IMR-90 (cell line): ENCODE data around the gene TPPP. TPM values are rescaled to one million over a fixed set of nuclear protein-coding genes. Genes with fewer than 3 reads are reported as not detected.
"Not testable (repeated sequence)": the region's sequence is repeated elsewhere in the genome, so short reads cannot be mapped to it uniquely, and the experiment has no call there.

Experiments
- ATAC-seq: fragments of 200-7000 bp; cut with Tn5 transposase; 2 replicates; pipeline ENCODE4 v1.9.1; 2020; ENCODE audit warnings: low read depth, mild to moderate bottlenecking, moderate library complexity
- BruUV-seq: library from RNA; stranded (reverse); fragments of 400-500 nt; replicated peaks from 2 replicates; lab custom pipeline; 2021; lab: Mats Ljungman, UMichigan
- CTCF ChIA-PET: fragments of 300-600 bp; formaldehyde crosslinking; extraction: SDS; loops from one replicate; lab custom pipeline; 2021; ENCODE audit warnings: antibody characterized with exemption; lab: Yijun Ruan, JAX
- POLR2A ChIA-PET: fragments of 300-600 bp; sonication (Branson Sonifier 250); formaldehyde crosslinking; loops from one replicate; lab custom pipeline; 2022; ENCODE audit warnings: antibody characterized with exemption; ENCODE audit not compliant: unreplicated experiment; lab: Charles Lee
- DNase-seq: peaks from one replicate; pipeline ENCODE4 v3.0.0; 2013
- H2AFZ ChIP-seq: replicated peaks from 2 replicates; pipeline ENCODE3; 2013; ENCODE audit warnings: low read length, mild to moderate bottlenecking; ENCODE audit not compliant: poor library complexity
- H2AK5ac ChIP-seq: 2 replicates; pipeline ENCODE4 v1.6.1; 2013; ENCODE audit warnings: low read depth, low read length, inconsistent platforms
- H2AK9ac ChIP-seq: replicated peaks from 2 replicates; pipeline ENCODE3; 2013; ENCODE audit warnings: mild to moderate bottlenecking, low read depth, low read length, moderate library complexity; ENCODE audit not compliant: poor library complexity
- H2BK120ac ChIP-seq: 2 replicates; pipeline ENCODE4 v1.6.1; 2013; ENCODE audit warnings: low read depth, low read length, inconsistent platforms
- H2BK15ac ChIP-seq: 3 replicates; pipeline ENCODE4 v1.6.1; 2013; ENCODE audit warnings: low read depth, low read length, inconsistent platforms
- H2BK20ac ChIP-seq: 2 replicates; pipeline ENCODE4 v1.6.1; 2013; ENCODE audit warnings: low read depth, mild to moderate bottlenecking, inconsistent platforms, low read length, moderate library complexity
- H2BK5ac ChIP-seq: 2 replicates; pipeline ENCODE4 v1.6.1; 2013; ENCODE audit warnings: mild to moderate bottlenecking, low read depth, low read length, inconsistent platforms; ENCODE audit not compliant: poor library complexity, severe bottlenecking
- H3K14ac ChIP-seq: replicated peaks from 2 replicates; pipeline ENCODE4 v1.6.1; 2013; ENCODE audit warnings: low read depth, low read length, inconsistent platforms
- H3K18ac ChIP-seq: 2 replicates; pipeline ENCODE4 v1.6.1; 2013; ENCODE audit warnings: low read depth, low read length, control low read depth
- H3K23ac ChIP-seq: 2 replicates; pipeline ENCODE4 v1.6.1; 2013; ENCODE audit warnings: low read depth, low read length, inconsistent platforms
- H3K27ac ChIP-seq: 2 replicates; pipeline ENCODE4 v1.5.1; 2013; ENCODE audit warnings: mild to moderate bottlenecking, control low read depth, low read length; ENCODE audit not compliant: insufficient read depth
- H3K27me3 ChIP-seq: 2 replicates; pipeline ENCODE4 v1.6.1; 2013; ENCODE audit warnings: low read length; ENCODE audit not compliant: control insufficient read depth, insufficient read depth
- H3K36me3 ChIP-seq: 2 replicates; pipeline ENCODE4 v1.6.1; 2013; ENCODE audit warnings: low read length, mixed read lengths; ENCODE audit not compliant: control insufficient read depth, insufficient read depth
- H3K4ac ChIP-seq: 2 replicates; pipeline ENCODE4 v1.6.1; 2013; ENCODE audit warnings: low read depth, low read length, inconsistent platforms
- H3K4me1 ChIP-seq: 2 replicates; pipeline ENCODE4 v1.6.1; 2013; ENCODE audit warnings: low read length, mixed read lengths; ENCODE audit not compliant: control insufficient read depth, insufficient read depth
- H3K4me2 ChIP-seq: 2 replicates; pipeline ENCODE4 v1.6.1; 2013; ENCODE audit warnings: low read depth, mild to moderate bottlenecking, control low read depth, low read length, moderate library complexity
- H3K4me3 ChIP-seq: 2 replicates; pipeline ENCODE4 v1.5.1; 2013; ENCODE audit warnings: low read depth, mild to moderate bottlenecking, control low read depth, low read length, moderate library complexity; ENCODE audit not compliant: insufficient read depth
- H3K56ac ChIP-seq: 2 replicates; pipeline ENCODE4 v1.6.1; 2013; ENCODE audit warnings: low read length, inconsistent platforms; ENCODE audit not compliant: insufficient read depth; ENCODE audit errors: extremely low read depth
- H3K79me1 ChIP-seq, 2 experiments: 2 replicates each; pipeline ENCODE4 v1.6.1; 2013; ENCODE audit warnings: low read length in 2 of 2, inconsistent platforms in 1 of 2, low read depth in 1 of 2
- H3K9ac ChIP-seq: 2 replicates; pipeline ENCODE4 v1.6.1; 2013; ENCODE audit warnings: low read depth, low read length, control low read depth
- H3K9me1 ChIP-seq: 2 replicates; pipeline ENCODE4 v1.6.1; 2013; ENCODE audit warnings: low read length, inconsistent platforms; ENCODE audit not compliant: insufficient read depth
- H3K9me3 ChIP-seq: 2 replicates; pipeline ENCODE4 v1.6.1; 2013; ENCODE audit warnings: low read length; ENCODE audit not compliant: control insufficient read depth, insufficient read depth
- H4K20me1 ChIP-seq: 2 replicates; pipeline ENCODE4 v1.6.1; 2013; ENCODE audit warnings: low read length, inconsistent platforms; ENCODE audit not compliant: insufficient read depth
- H4K5ac ChIP-seq: 2 replicates; pipeline ENCODE4 v1.6.1; 2013; ENCODE audit warnings: mild to moderate bottlenecking, low read depth, low read length, control low read depth
- H4K8ac ChIP-seq, 2 experiments: 2 replicates each; pipeline ENCODE4 v1.6.1; 2013; ENCODE audit warnings: low read depth in 2 of 2, low read length in 2 of 2, control low read depth in 1 of 2, inconsistent platforms in 1 of 2
- H4K91ac ChIP-seq: 2 replicates; pipeline ENCODE4 v1.6.1; 2013; ENCODE audit warnings: low read depth, low read length, inconsistent platforms; ENCODE audit not compliant: insufficient read depth
- WGBS, 2 experiments: methylation state at CpG; one replicate each; pipeline versions ENCODE4 v1.1.5 to v1.1.7; 2013; ENCODE audit warnings: missing lambda C conversion rate in 2 of 2; ENCODE audit not compliant: insufficient read length in 1 of 2; ENCODE audit errors: extremely low coverage in 2 of 2; 5-methylcytosine and 5-hydroxymethylcytosine counted together
- dilution Hi-C: fragments of 300-500 bp; cut with HindIII; formaldehyde crosslinking; loops from one replicate; pipeline ENCODE4 v1.14.3; 2018; ENCODE audit warnings: low sequenced_read_pairs; ENCODE audit not compliant: unreplicated experiment
- in situ Hi-C: fragments of 300-500 bp; cut with MboI; formaldehyde crosslinking; loops from 3 replicates; pipeline ENCODE4 v1.14.3; 2019; ENCODE audit warnings: low sequenced_read_pairs, inconsistent platforms, mixed read lengths
- intact Hi-C: fragments of 100-400 bp; cut with micrococcal nuclease; formaldehyde crosslinking; loops from 2 replicates; pipeline ENCODE4 v1.10.0; 2022
- polyA plus RNA-seq, 3 experiments: library from polyadenylated mRNA; depleted of rRNA; stranded (reverse); fragments of >200 nt; gene quantifications; 2 replicates each; pipeline ENCODE4 v1.2.3, GENCODE V29; 2012; ENCODE audit warnings: low replicate concordance in 1 of 3
- total RNA-seq: library from RNA; depleted of rRNA; stranded (reverse); fragments of >200 nt; gene quantifications from 2 replicates; pipeline ENCODE4 v1.2.3, GENCODE V29; 2012

TPPP gene
- total and polyA plus RNA-seq, 2 of the 4 experiments (the other 2 are of a cell fraction) = under 0.01 to 0.07 TPM

DNA sequence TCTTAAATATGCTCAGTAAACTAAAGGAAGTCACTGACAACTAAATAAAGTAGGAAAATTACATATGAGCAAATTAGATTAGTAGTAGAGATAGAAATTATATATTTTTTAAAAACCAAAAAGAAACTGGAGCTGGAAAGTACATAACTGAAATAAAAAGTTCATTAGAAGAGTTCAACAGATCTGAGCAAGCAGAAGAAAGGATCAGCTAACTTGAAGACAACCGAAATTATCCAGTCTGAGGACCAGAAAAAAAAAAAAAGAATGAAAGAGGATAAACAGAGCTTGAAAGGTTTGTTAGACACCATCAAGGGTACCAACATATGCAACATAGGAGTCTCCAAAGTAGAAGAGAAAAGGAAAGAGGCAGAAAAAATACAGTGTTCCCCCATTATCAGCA, 26.2 kb upstream of the TPPP start:
- H4K91ac ChIP-seq, H2AK5ac ChIP-seq, POLR2A ChIA-PET, H3K14ac ChIP-seq, H3K23ac ChIP-seq, H3K18ac ChIP-seq, H3K4me2 ChIP-seq, H3K4me3 ChIP-seq, intact Hi-C loops, H3K4me1 ChIP-seq, H3K56ac ChIP-seq, H4K20me1 ChIP-seq, H3K79me1 ChIP-seq, BruUV-seq, H3K4ac ChIP-seq, H3K9me1 ChIP-seq, H2BK5ac ChIP-seq, H3K27me3 ChIP-seq, H2AK9ac ChIP-seq, in situ Hi-C loops, DNase-seq, H3K9ac ChIP-seq, dilution Hi-C loops, H2BK120ac ChIP-seq, H2AFZ ChIP-seq, H3K9me3 ChIP-seq, H2BK20ac ChIP-seq, H3K36me3 ChIP-seq, ATAC-seq, H4K5ac ChIP-seq, H2BK15ac ChIP-seq, H4K8ac ChIP-seq, H3K27ac ChIP-seq, CTCF ChIA-PET: not testable (repeated sequence)
- WGBS, 2 experiments = no CpG with 5 or more reads among the region's 1 CpG
